GM21528 (cell line): ENCODE measurements around the gene HLCS.

Source experiments
- ATAC-seq: cut with Tn5 transposase; IDR thresholded peaks from one replicate; pipeline ENCODE4 v1.9.1; 2021; ENCODE audit warnings: mild to moderate bottlenecking, moderate library complexity; ENCODE audit not compliant: unreplicated experiment, low FRiP score

The HLCS gene

DNA sequence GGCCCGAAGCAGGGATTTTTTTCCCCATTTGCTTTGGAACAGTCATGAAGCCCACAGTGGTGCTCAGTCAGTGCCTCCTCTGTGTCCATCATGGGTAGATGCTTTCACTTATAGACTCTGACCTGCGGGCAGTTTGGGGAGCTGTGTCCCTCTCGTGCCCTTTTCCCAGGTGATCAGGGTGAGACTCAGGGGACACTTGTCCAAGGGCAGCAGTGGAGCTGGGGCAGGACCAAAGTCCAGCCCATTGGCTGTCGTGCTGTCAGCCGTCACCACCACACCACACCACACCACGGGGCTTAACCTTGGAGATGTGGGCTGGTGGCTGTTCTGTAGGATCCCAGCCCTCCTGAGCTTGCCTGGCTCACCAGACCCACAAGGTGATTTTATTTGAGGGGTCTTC is 232.6 kb downstream of the HLCS start:
- ATAC-seq: no peak

DNA sequence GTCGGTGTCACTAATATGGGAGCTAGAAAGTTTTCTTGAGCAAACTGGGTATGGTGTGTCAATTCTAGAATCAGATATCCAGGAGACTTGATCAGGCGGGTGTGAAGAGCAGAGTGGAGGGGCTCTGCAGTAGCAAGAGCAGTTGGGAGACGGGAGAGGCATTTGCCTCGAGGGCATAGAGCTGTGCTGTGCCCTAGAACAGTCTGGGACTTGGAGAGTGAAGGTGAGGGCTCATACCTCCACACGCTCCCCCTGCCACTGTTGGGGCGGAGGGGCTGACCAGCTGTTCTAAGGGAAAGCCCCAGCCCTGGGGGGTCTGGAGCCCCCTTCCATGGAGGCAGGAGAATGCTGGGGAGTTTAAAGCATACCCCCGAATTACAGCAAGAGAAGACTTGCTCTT is 233.7 kb downstream of the HLCS start:
- ATAC-seq: no peak

- ATAC-seq: no peak
Observed at GRCh38 chr21:36732217-36732616, 234.3 kb downstream of the HLCS start.

GRCh38 chr21:36730291-36731281 is 235.9 kb downstream of the HLCS start:
- ATAC-seq: no peak

DNA sequence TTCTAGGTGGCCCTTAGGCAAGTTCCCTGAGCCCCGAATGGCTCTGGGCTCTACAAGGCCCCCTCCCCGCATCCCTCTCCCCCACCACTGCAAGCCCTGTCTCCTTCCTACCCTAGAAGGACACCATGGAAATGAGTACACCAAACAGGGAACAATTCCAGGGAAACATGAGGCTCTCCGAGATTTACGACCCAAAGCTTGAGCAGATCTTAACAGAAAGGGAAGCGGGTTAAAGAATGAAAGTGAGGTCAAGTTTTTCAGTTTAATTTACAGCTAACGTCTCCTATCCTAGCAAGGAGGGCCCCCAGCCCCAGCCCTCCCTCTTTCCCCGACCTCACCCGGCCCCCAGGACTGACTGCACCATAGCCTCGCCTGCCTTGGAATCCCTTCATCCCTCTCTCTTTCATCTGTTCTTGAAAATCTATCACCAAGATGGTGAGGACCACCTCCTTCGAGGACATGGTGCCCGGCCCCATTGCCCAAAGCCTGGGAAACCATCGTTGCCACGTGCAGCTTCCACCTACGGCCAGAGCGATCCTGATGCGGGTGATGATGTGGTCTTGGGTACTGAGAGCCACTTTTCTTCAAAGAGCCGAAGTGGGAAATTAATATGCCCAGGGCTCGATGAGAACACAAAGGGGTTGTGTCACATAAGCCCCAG is 237.0 kb downstream of the HLCS start:
- ATAC-seq: no peak

DNA sequence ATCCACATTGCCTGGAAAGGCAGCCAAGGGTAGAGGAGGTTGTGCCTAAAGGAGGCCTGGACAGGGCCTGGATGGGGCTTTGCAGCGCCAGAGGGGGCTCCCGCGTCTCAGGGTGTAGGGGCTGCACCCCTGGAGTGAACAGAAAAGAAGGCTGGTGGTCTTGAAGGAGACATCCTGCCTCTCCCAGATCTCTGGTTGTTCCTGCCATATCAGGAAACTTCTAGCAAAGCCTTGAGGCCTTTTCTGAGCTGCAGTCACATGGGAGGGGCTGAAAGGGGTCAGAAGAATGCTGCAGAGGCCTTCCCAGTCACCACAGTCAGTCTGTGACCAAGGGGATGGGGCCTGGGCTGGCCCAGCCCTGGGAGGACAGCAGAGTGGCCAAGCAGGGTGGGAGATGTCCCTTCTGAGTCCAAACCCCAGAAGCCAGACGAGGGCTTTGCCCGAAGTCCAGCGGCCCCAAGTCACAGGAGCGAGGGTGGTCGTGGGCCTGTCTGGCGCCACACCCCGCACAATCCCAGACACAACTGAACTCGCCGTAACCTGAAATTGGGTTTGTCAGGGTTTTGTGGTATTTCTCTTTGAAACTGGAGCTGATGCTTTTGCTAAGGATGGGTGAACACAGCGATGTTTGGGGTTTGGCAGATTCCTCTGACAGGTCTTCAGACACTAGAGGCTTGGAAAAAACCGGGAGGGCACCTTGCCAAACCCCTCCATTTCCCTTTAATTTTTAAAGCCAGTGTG is 237.9 kb downstream of the HLCS start:
- ATAC-seq: no peak

GRCh38 chr21:36727866-36728265 is 238.6 kb downstream of the HLCS start:
- no peak for ATAC-seq

- ATAC-seq: no peak
Observed at GRCh38 chr21:36725793-36726386, 240.6 kb downstream of the HLCS start.

DNA sequence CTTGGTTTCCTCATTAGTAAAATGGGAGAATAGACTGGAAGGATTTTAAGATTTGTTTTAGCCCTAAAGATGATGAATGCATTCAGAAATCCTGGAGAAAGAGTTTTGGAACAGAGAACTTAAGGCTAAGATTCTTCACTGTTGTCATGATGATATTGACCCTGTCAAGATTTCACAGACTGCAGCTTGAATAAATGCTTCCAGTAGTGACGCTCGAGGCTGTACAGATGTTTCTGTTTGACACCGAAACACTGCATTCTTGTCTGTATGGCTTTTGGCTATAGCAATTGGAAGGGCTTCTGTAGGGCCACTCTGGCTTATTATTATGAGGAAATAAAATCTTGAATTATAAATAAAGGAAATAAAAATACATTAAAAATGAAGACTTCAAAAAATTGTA is 241.8 kb downstream of the HLCS start:
- no peak for ATAC-seq

DNA sequence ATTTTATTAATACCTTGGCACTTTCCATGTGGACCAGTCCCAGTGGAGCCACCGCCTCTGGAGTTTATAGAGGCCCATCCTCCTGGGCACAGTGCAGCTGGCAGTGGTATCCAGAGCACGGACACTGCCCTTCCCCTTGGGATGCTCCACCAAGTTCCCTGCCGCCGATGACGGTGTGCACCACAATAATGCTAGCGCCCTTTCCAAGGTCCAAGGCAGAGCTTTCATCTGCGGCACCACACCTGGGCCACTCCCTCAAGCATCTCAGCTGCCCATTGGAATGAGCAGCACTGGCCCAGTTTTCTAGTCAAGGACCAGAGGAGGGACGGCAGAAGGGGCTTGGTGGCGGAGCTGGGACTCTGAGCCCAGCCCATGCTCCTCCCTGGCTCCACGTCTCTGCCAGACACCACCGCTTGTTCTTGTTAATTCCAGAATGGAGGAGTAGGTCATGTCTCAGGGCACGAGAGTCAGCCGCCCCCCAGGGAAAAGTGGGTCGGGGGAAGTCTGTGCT is 243.0 kb downstream of the HLCS start:
- no peak for ATAC-seq

DNA sequence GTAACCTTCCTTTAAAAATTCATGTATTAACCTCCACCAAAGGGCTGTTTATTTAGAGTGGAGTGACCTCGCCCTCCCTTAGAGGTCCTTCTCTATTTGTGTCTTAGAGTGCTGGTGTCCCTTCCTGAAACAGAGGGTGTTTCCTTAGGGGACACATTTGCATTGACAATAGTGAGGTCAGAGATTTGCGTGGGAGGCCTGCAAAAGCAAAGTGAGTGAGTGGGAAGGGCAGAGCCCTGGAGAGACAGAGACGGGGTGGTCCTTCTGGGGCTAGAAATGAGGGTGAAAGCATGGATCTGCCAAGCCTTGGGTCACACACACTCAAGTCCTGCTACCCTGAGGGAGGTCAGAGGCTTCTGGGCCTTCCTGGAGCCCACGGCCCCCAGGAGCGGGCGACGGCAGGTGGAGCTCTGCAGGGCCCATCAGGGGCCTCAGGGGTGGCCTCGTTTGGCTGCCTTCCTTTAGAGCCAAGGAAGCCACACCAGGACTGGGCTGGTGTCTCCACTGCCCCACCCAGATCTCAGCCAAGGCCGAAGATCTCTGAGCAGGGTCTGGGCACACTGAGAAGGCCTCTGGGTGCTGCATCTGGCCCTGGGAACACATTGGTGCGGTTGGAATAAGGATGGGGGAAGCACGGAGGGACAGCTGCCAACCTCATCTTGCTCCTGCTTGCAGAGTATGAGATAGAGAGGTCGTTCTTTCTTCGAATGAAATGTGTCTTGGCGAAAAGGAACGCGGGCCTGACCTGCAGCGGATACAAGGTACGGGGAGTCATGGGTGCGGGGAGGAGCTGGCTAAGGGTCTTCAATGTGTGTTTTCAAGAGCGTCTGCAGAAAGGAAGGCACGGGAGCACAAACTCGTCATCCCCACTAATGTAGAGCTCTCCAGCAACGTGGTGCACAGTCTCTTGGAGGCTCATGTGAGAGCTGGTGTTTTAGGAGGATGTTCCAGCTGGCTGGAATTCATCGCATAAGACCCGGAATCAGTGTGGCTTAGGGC is 243.8 kb downstream of the HLCS start:
- no peak for ATAC-seq

GRCh38 chr21:36721817-36722216 is 244.7 kb downstream of the HLCS start:
- ATAC-seq: no peak

DNA sequence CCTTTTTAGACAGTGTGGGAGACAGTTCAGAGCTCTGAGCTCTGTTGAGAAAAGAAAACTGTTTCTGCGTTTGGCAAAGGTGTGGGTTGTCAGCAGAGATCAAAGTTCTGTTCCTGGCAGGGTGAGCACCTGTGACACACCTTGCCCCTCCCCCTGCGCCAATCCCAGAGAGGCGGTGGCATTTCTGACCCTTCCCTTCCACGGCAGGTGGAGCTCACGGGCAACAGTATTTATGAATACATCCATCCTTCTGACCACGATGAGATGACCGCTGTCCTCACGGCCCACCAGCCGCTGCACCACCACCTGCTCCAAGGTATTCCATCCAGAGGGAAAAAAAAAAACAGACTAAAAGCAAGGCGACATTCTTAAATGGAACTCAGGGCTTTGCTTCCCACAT is 246.9 kb downstream of the HLCS start:
- no peak for ATAC-seq

DNA sequence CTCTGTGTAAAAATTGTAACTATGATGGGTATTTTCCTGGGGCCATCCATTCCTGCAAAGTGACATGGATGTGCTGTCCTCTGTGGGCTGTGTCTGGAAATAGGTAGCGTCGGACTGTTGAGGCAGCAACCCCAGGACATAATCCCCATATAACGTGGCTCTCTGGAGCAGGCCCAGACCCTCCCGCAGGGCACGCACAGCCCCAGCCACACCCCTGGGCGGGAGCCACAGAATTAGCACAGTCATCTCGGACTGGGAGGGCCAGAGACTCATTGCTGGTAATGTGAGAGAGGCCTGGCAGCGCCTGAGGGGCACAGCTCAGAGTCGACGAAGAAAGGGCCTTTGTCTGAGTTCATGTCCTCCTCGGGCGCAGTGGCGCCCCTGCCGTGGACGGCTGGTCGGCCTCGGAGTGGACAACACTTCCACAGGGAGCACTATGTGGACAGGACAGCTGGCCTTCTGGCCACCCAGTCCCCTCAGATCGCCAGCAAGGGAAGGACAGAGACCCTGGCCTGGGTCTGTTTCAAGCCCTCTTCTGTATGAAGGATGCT is 247.4 kb downstream of the HLCS start:
- ATAC-seq: no peak

- ATAC-seq: no peak
Observed at GRCh38 chr21:36717976-36718375, 248.5 kb downstream of the HLCS start.

DNA sequence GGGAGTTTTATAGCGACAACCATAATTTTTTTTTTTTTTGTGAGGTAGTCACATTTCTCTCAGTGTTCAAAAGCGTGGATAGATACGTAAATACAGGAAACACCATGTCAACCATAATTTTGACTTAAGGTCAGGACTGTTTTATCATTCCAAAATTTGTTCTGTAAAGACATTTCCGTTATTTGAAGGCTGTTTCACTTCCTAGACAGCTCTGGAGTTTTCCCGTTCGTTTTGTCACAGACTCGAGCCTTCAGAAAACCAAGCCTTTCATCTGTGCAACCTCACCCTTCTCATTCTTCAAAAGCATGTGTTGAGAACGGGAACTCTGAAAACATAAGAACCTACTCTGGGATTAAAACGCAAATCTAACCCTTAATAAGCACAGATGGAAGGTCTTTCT is 249.6 kb downstream of the HLCS start:
- no peak for ATAC-seq

GRCh38 chr21:36716387-36716786 is 250.1 kb downstream of the HLCS start:
- ATAC-seq: no peak

DNA sequence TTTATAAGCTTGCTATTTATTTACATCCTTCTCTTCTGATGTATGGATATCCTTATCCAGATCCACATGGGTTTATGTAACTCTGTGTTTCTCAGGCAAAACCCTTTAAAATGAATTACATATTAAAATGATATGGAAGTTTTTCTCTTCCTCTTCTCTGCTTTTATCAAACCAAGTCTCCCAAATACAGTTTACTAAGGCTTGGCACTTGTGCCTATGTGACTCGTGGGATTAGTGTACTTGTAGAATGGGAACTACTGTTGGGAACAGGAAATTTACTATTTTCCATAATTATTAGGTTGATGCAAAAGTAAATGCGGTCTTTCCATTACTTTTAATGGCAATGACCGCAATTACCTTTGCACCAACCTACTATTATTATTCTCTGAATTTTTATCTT is 252.7 kb downstream of the HLCS start:
- no peak for ATAC-seq

- ATAC-seq: no peak
Observed at GRCh38 chr21:36710729-36711048, 255.8 kb downstream of the HLCS start.
